IMR-90 (cell line): Measurements from ENCODE around the gene GFPT1. TPM values are rescaled to one million over a fixed set of nuclear protein-coding genes. Genes with fewer than 3 reads are reported as not detected.

Experiments used
- ATAC-seq: fragments of 200-7000 bp; cut with Tn5 transposase; 2 replicates; pipeline ENCODE4 v1.9.1; 2020; ENCODE audit warnings: low read depth, mild to moderate bottlenecking, moderate library complexity
- BruUV-seq: library from RNA; stranded (reverse); fragments of 400-500 nt; replicated peaks from 2 replicates; lab custom pipeline; 2021; lab: Mats Ljungman, UMichigan
- CTCF ChIA-PET: fragments of 300-600 bp; formaldehyde crosslinking; extraction: SDS; loops from one replicate; lab custom pipeline; 2021; ENCODE audit warnings: antibody characterized with exemption; lab: Yijun Ruan, JAX
- POLR2A ChIA-PET: fragments of 300-600 bp; sonication (Branson Sonifier 250); formaldehyde crosslinking; loops from one replicate; lab custom pipeline; 2022; ENCODE audit warnings: antibody characterized with exemption; ENCODE audit not compliant: unreplicated experiment; lab: Charles Lee
- DNase-seq: peaks from one replicate; pipeline ENCODE4 v3.0.0; 2013
- H2AFZ ChIP-seq: replicated peaks from 2 replicates; pipeline ENCODE3; 2013; ENCODE audit warnings: low read length, mild to moderate bottlenecking; ENCODE audit not compliant: poor library complexity
- H2AK5ac ChIP-seq: 2 replicates; pipeline ENCODE4 v1.6.1; 2013; ENCODE audit warnings: low read depth, low read length, inconsistent platforms
- H2AK9ac ChIP-seq: replicated peaks from 2 replicates; pipeline ENCODE3; 2013; ENCODE audit warnings: mild to moderate bottlenecking, low read depth, low read length, moderate library complexity; ENCODE audit not compliant: poor library complexity
- H2BK120ac ChIP-seq: 2 replicates; pipeline ENCODE4 v1.6.1; 2013; ENCODE audit warnings: low read depth, low read length, inconsistent platforms
- H2BK15ac ChIP-seq: 3 replicates; pipeline ENCODE4 v1.6.1; 2013; ENCODE audit warnings: low read depth, low read length, inconsistent platforms
- H2BK20ac ChIP-seq: 2 replicates; pipeline ENCODE4 v1.6.1; 2013; ENCODE audit warnings: low read depth, mild to moderate bottlenecking, inconsistent platforms, low read length, moderate library complexity
- H2BK5ac ChIP-seq: 2 replicates; pipeline ENCODE4 v1.6.1; 2013; ENCODE audit warnings: mild to moderate bottlenecking, low read depth, low read length, inconsistent platforms; ENCODE audit not compliant: poor library complexity, severe bottlenecking
- H3K14ac ChIP-seq: replicated peaks from 2 replicates; pipeline ENCODE4 v1.6.1; 2013; ENCODE audit warnings: low read depth, low read length, inconsistent platforms
- H3K18ac ChIP-seq: 2 replicates; pipeline ENCODE4 v1.6.1; 2013; ENCODE audit warnings: low read depth, low read length, control low read depth
- H3K23ac ChIP-seq: 2 replicates; pipeline ENCODE4 v1.6.1; 2013; ENCODE audit warnings: low read depth, low read length, inconsistent platforms
- H3K27ac ChIP-seq: 2 replicates; pipeline ENCODE4 v1.5.1; 2013; ENCODE audit warnings: mild to moderate bottlenecking, control low read depth, low read length; ENCODE audit not compliant: insufficient read depth
- H3K27me3 ChIP-seq: 2 replicates; pipeline ENCODE4 v1.6.1; 2013; ENCODE audit warnings: low read length; ENCODE audit not compliant: control insufficient read depth, insufficient read depth
- H3K36me3 ChIP-seq: 2 replicates; pipeline ENCODE4 v1.6.1; 2013; ENCODE audit warnings: low read length, mixed read lengths; ENCODE audit not compliant: control insufficient read depth, insufficient read depth
- H3K4ac ChIP-seq: 2 replicates; pipeline ENCODE4 v1.6.1; 2013; ENCODE audit warnings: low read depth, low read length, inconsistent platforms
- H3K4me1 ChIP-seq: 2 replicates; pipeline ENCODE4 v1.6.1; 2013; ENCODE audit warnings: low read length, mixed read lengths; ENCODE audit not compliant: control insufficient read depth, insufficient read depth
- H3K4me2 ChIP-seq: 2 replicates; pipeline ENCODE4 v1.6.1; 2013; ENCODE audit warnings: low read depth, mild to moderate bottlenecking, control low read depth, low read length, moderate library complexity
- H3K4me3 ChIP-seq: 2 replicates; pipeline ENCODE4 v1.5.1; 2013; ENCODE audit warnings: low read depth, mild to moderate bottlenecking, control low read depth, low read length, moderate library complexity; ENCODE audit not compliant: insufficient read depth
- H3K56ac ChIP-seq: 2 replicates; pipeline ENCODE4 v1.6.1; 2013; ENCODE audit warnings: low read length, inconsistent platforms; ENCODE audit not compliant: insufficient read depth; ENCODE audit errors: extremely low read depth
- H3K79me1 ChIP-seq, 2 experiments: 2 replicates each; pipeline ENCODE4 v1.6.1; 2013; ENCODE audit warnings: low read length in 2 of 2, inconsistent platforms in 1 of 2, low read depth in 1 of 2
- H3K9ac ChIP-seq: 2 replicates; pipeline ENCODE4 v1.6.1; 2013; ENCODE audit warnings: low read depth, low read length, control low read depth
- H3K9me1 ChIP-seq: 2 replicates; pipeline ENCODE4 v1.6.1; 2013; ENCODE audit warnings: low read length, inconsistent platforms; ENCODE audit not compliant: insufficient read depth
- H3K9me3 ChIP-seq: 2 replicates; pipeline ENCODE4 v1.6.1; 2013; ENCODE audit warnings: low read length; ENCODE audit not compliant: control insufficient read depth, insufficient read depth
- H4K20me1 ChIP-seq: 2 replicates; pipeline ENCODE4 v1.6.1; 2013; ENCODE audit warnings: low read length, inconsistent platforms; ENCODE audit not compliant: insufficient read depth
- H4K5ac ChIP-seq: 2 replicates; pipeline ENCODE4 v1.6.1; 2013; ENCODE audit warnings: mild to moderate bottlenecking, low read depth, low read length, control low read depth
- H4K8ac ChIP-seq, 2 experiments: 2 replicates each; pipeline ENCODE4 v1.6.1; 2013; ENCODE audit warnings: low read depth in 2 of 2, low read length in 2 of 2, control low read depth in 1 of 2, inconsistent platforms in 1 of 2
- H4K91ac ChIP-seq: 2 replicates; pipeline ENCODE4 v1.6.1; 2013; ENCODE audit warnings: low read depth, low read length, inconsistent platforms; ENCODE audit not compliant: insufficient read depth
- BHLHE40 ChIP-seq: fragments of 150-350 bp; IDR thresholded peaks from 2 replicates; pipeline ENCODE4 v1.6.1; 2016; ENCODE audit warnings: mild to moderate bottlenecking, low read depth, low read length
- CEBPB ChIP-seq: IDR thresholded peaks from 2 replicates; pipeline ENCODE4 v1.6.1; 2012; ENCODE audit warnings: low read depth, low read length, improper control_type of control experiment
- CHD1 ChIP-seq: IDR thresholded peaks from 2 replicates; pipeline ENCODE4 v1.6.1; 2012; ENCODE audit warnings: low read depth, low read length, improper control_type of control experiment
- FOS ChIP-seq: fragments of 150-350 bp; IDR thresholded peaks from 2 replicates; pipeline ENCODE4 v1.6.1; 2016; ENCODE audit warnings: low read depth, low read length
- MAFK ChIP-seq: IDR thresholded peaks from 2 replicates; pipeline ENCODE4 v1.6.1; 2012; ENCODE audit warnings: low read depth, low read length, improper control_type of control experiment
- MAZ ChIP-seq: IDR thresholded peaks from 2 replicates; pipeline ENCODE4 v1.6.1; 2012; ENCODE audit warnings: low read depth, mild to moderate bottlenecking, low read length, improper control_type of control experiment, moderate library complexity, borderline replicate concordance
- MXI1 ChIP-seq: IDR thresholded peaks from 2 replicates; pipeline ENCODE4 v1.6.1; 2012; ENCODE audit warnings: low read depth, mild to moderate bottlenecking, low read length, moderate library complexity, borderline replicate concordance
- NFE2L2 ChIP-seq: fragments of 150-350 bp; IDR thresholded peaks from 2 replicates; pipeline ENCODE4 v1.6.1; 2016; ENCODE audit warnings: low read depth, mild to moderate bottlenecking, low read length
- POLR2A ChIP-seq: IDR thresholded peaks from 2 replicates; pipeline ENCODE4 v1.6.1; 2012; ENCODE audit warnings: mild to moderate bottlenecking, low read depth, low read length
- RAD21 ChIP-seq: IDR thresholded peaks from 2 replicates; pipeline ENCODE4 v1.6.1; 2012; ENCODE audit warnings: low read length, improper control_type of control experiment
- RCOR1 ChIP-seq: IDR thresholded peaks from 2 replicates; pipeline ENCODE4 v1.6.1; 2012; ENCODE audit warnings: mild to moderate bottlenecking, low read length, improper control_type of control experiment; ENCODE audit not compliant: insufficient replicate concordance
- RFX5 ChIP-seq: IDR thresholded peaks from 2 replicates; pipeline ENCODE4 v1.8.0; 2012; ENCODE audit warnings: low read depth, mild to moderate bottlenecking, low read length, moderate library complexity
- WGBS, 2 experiments: methylation state at CpG; one replicate each; pipeline versions ENCODE4 v1.1.5 to v1.1.7; 2013; ENCODE audit warnings: missing lambda C conversion rate in 2 of 2; ENCODE audit not compliant: insufficient read length in 1 of 2; ENCODE audit errors: extremely low coverage in 2 of 2; 5-methylcytosine and 5-hydroxymethylcytosine counted together
- dilution Hi-C: fragments of 300-500 bp; cut with HindIII; formaldehyde crosslinking; loops from one replicate; pipeline ENCODE4 v1.14.3; 2018; ENCODE audit warnings: low sequenced_read_pairs; ENCODE audit not compliant: unreplicated experiment
- in situ Hi-C: fragments of 300-500 bp; cut with MboI; formaldehyde crosslinking; loops from 3 replicates; pipeline ENCODE4 v1.14.3; 2019; ENCODE audit warnings: low sequenced_read_pairs, inconsistent platforms, mixed read lengths
- intact Hi-C: fragments of 100-400 bp; cut with micrococcal nuclease; formaldehyde crosslinking; loops from 2 replicates; pipeline ENCODE4 v1.10.0; 2022
- polyA plus RNA-seq, 3 experiments: library from polyadenylated mRNA; depleted of rRNA; stranded (reverse); fragments of >200 nt; gene quantifications; 2 replicates each; pipeline ENCODE4 v1.2.3, GENCODE V29; 2012; ENCODE audit warnings: low replicate concordance in 1 of 3
- total RNA-seq: library from RNA; depleted of rRNA; stranded (reverse); fragments of >200 nt; gene quantifications from 2 replicates; pipeline ENCODE4 v1.2.3, GENCODE V29; 2012
- TF ChIP-seq, protein P1 (sequence below): fragments of 150-350 bp; IDR thresholded peaks from 2 replicates; pipeline ENCODE4 v1.6.1; 2017; ENCODE audit warnings: mild to moderate bottlenecking, antibody characterized with exemption, low read length, low read depth
- TF ChIP-seq, protein P2 (sequence below): fragments of 150-350 bp; IDR thresholded peaks from 2 replicates; pipeline ENCODE4 v1.6.1; 2016; ENCODE audit warnings: low read depth, mild to moderate bottlenecking, low read length, moderate library complexity, borderline replicate concordance

GFPT1 gene
- total and polyA plus RNA-seq, 2 of the 4 experiments (the other 2 are of a cell fraction), result 23.5 to 52.9 TPM

DNA sequence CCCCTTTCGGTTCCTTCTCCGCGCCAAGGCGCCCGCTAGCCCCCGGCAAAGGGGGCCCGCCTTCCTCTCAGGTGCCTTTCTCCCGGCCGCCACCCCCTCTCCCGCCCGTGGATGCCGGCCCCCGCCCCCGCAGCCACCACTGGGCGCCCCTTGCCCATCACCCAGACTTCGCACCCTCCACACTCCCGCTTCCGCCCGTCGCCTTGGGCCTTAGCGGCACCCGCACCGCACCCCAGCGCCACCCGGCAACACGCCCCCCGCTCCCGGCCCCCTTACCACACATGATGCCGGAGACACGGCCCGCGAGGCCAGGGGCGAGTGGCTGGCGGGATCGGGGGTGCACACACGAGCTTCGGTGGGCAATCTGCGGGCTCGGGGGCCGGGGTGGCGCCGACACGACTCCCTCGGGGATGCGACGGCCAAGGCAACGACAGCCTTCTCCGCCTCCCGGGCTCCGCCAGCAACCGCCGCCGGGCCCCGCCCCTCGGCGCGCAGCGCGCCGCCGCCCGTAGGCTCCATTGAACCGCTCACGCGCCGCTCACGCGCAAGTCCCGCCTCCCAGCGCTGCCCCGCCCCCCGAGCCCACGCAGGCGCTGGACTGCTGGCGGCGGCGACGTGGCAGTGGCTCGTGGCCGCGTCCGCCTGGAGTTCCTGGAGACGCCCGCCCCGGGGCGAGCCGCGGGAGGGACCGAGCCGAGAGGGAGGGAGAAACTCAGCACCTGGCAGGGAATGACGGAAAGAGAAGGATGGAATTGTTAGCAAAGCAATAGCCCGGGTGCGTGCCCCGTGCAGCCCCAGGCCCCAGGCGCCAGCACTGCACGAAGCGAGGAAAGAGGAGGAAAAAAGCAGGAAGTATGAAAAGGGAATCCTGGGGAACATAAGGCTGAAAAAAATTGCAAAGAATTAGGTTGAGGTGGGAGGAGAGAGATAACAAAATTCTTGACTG, at the start of gene GFPT1 (continued):
- no peak for TF ChIP-seq RAD21
- TF ChIP-seq MAZ, result peak; percentile 77; the same call in 1 of the 2 replicates
- TF ChIP-seq POLR2A, result peak; percentile 90
- no peak for TF ChIP-seq MAFK

DNA sequence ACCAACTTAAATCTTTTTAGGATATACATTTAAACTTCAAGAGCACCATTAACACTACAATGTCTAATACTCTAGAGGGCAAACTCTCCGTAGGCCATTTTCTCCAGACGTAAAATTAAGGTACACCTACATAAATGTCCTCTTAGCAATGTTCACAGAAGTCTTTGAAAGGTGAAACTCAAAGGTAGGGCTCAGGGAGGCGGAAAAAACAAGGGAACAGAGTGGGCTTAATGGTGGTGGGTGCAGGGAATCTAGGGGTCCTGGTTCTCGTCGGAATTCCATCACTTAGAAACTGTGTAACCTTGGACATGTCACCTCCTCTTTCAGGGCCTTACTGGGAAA, 49.5 kb upstream of the GFPT1 start:
- intact Hi-C loops (loop anchor here (2.0 to 5.0 kb wide), 2 partner anchors 208 to 276 kb away; no protein-coding TSS in a partner anchor), in situ Hi-C loops (no loop called here)
- no peak for TF ChIP-seq FOS
- TF ChIP-seq RFX5, result no peak
- TF ChIP-seq MAZ, result no peak
- TF ChIP-seq RCOR1, result no peak
- no peak for TF ChIP-seq CHD1
- TF ChIP-seq NFE2L2, result no peak
- TF ChIP-seq BHLHE40, result no peak
- no peak for TF ChIP-seq CEBPB
- TF ChIP-seq POLR2A, result no peak
- TF ChIP-seq, protein P1, sequence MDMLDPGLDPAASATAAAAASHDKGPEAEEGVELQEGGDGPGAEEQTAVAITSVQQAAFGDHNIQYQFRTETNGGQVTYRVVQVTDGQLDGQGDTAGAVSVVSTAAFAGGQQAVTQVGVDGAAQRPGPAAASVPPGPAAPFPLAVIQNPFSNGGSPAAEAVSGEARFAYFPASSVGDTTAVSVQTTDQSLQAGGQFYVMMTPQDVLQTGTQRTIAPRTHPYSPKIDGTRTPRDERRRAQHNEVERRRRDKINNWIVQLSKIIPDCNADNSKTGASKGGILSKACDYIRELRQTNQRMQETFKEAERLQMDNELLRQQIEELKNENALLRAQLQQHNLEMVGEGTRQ, result no peak
- TF ChIP-seq RAD21, result no peak
- TF ChIP-seq MXI1, result no peak
- TF ChIP-seq, protein P2, sequence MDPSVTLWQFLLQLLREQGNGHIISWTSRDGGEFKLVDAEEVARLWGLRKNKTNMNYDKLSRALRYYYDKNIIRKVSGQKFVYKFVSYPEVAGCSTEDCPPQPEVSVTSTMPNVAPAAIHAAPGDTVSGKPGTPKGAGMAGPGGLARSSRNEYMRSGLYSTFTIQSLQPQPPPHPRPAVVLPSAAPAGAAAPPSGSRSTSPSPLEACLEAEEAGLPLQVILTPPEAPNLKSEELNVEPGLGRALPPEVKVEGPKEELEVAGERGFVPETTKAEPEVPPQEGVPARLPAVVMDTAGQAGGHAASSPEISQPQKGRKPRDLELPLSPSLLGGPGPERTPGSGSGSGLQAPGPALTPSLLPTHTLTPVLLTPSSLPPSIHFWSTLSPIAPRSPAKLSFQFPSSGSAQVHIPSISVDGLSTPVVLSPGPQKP, result no peak
- no peak for TF ChIP-seq MAFK

More for the DNA sequence above, 49.5 kb upstream of the GFPT1 start:
- H2BK120ac ChIP-seq, result peak overlapping the region; percentile 24; the same call in 1 of the 2 replicates
- H3K36me3 ChIP-seq, result no peaks in the 10 kb centered on the region
- peaks cover 22 to 34% of the 10 kb centered on the region in 2 experiments for H3K79me1 ChIP-seq
- H3K27me3 ChIP-seq, result no peaks in the 10 kb centered on the region
- H3K4me3 ChIP-seq, result peak overlapping the region; percentile 59
- peaks cover 5% of the 10 kb centered on the region; the same call in 1 of the 2 replicates for H3K9me1 ChIP-seq
- DNase-seq, result no peak
- H2BK20ac ChIP-seq, result no peak overlapping the region; the same call in 1 of the 2 replicates
- dilution Hi-C loops, result no loop called here
- peak overlapping the region; percentile 83 for H2AK9ac ChIP-seq
- ChIA-PET CTCF (interaction anchor here (0.9 kb wide), 1 partner anchor 116 kb away, joined by 3 read pairs; no protein-coding TSS in a partner anchor), POLR2A (no interaction called here)
- H3K14ac ChIP-seq, result peak overlapping the region; percentile 96
- peaks cover 4% of the 10 kb centered on the region for H3K4me1 ChIP-seq
- no peak overlapping the region for H2BK15ac ChIP-seq
- no peaks in the 10 kb centered on the region for H4K20me1 ChIP-seq
- no TSS peak for BruUV-seq
- H4K8ac ChIP-seq, result peak overlapping the region; percentile 75 to 95
- ATAC-seq, result no peak
- peak overlapping the region; percentile 80 for H3K56ac ChIP-seq
- H2AK5ac ChIP-seq, result peak overlapping the region; percentile 80
- H3K4ac ChIP-seq, result peak overlapping the region; percentile 84
- peak overlapping the region; percentile 46 for H2BK5ac ChIP-seq
- H4K5ac ChIP-seq, result peak overlapping the region; percentile 41
- H3K9me3 ChIP-seq, result no peaks in the 10 kb centered on the region
- WGBS, 2 experiments, result 0% methylated on average over 2 of the region's 5 CpGs; no CpG with 5 or more reads in 1 of the 2 experiments
- peak overlapping the region; percentile 89 for H3K4me2 ChIP-seq
- H3K18ac ChIP-seq, result peak overlapping the region; percentile 2; the same call in 1 of the 2 replicates
- H3K27ac ChIP-seq, result peak overlapping the region; percentile 69
- peak overlapping the region; percentile 95 for H3K23ac ChIP-seq
- peak overlapping the region; percentile 83 for H3K9ac ChIP-seq
- peak overlapping the region; percentile 67 for H4K91ac ChIP-seq
- peak overlapping the region; percentile 86 for H2AFZ ChIP-seq
